ENCODE measurements around the gene BICRA.

BICRA gene

GRCh38 chr19:47752440-47753211, 143.7 kb downstream of the BICRA start:
- no peak for TF ChIP-seq ARNTL (CRISPR knock-in tag; IDR thresholded peaks at IDR 0.05; ENCODE audit: borderline replicate concordance, low read depth)
- no peak for TF ChIP-seq ZFP3 (CRISPR knock-in tag; IDR thresholded peaks at IDR 0.05)
- no peak for TF ChIP-seq TCF4 (CRISPR knock-in tag; IDR thresholded peaks at IDR 0.05; ENCODE audit: borderline replicate concordance)
- no peak for TF ChIP-seq ISL1 (CRISPR knock-in tag; IDR thresholded peaks at IDR 0.05)
- TF ChIP-seq CSRNP3 (CRISPR knock-in tag; IDR thresholded peaks at IDR 0.05), result no peak
- TF ChIP-seq OSR1 (CRISPR knock-in tag; IDR thresholded peaks at IDR 0.05), result no peak
- TF ChIP-seq TSHZ2 (CRISPR knock-in tag; IDR thresholded peaks at IDR 0.05), result no peak
- no peak for TF ChIP-seq SNAI2 (CRISPR knock-in tag; IDR thresholded peaks at IDR 0.05)
- TF ChIP-seq ZNF8 (CRISPR knock-in tag; IDR thresholded peaks at IDR 0.05), result no peak
- TF ChIP-seq GLIS3 (CRISPR knock-in tag; IDR thresholded peaks at IDR 0.05), result no peak
- no peak for TF ChIP-seq ZNF565 (CRISPR knock-in tag; conservative IDR thresholded peaks at IDR 0.05; ENCODE audit: low read depth)
- no peak for TF ChIP-seq ZNF70 (CRISPR knock-in tag; IDR thresholded peaks at IDR 0.05)
- TF ChIP-seq BACH2 (CRISPR knock-in tag; IDR thresholded peaks at IDR 0.05; ENCODE audit: borderline replicate concordance), result no peak
- no peak for TF ChIP-seq RARB (CRISPR knock-in tag; IDR thresholded peaks at IDR 0.05)
- TF ChIP-seq PPARA (CRISPR knock-in tag; IDR thresholded peaks at IDR 0.05; ENCODE audit: borderline replicate concordance), result no peak
- no peak for TF ChIP-seq CREB5 (CRISPR knock-in tag; IDR thresholded peaks at IDR 0.05; ENCODE audit: low read depth)
- no peak for ATAC-seq

Data from SK-N-SH treated with all-trans-retinoic acid at 6 μM for 48 hours (cell line).